ENCODE data around the gene VPS45.
"Not testable (repeated sequence)": the region's sequence is repeated elsewhere in the genome, so short reads cannot be mapped to it uniquely, and the experiment has no call there.

The VPS45 gene

GRCh38 chr1:150161747-150162581 lies 94.4 kb downstream of the VPS45 start:
- DNase-seq: no peak

DNA sequence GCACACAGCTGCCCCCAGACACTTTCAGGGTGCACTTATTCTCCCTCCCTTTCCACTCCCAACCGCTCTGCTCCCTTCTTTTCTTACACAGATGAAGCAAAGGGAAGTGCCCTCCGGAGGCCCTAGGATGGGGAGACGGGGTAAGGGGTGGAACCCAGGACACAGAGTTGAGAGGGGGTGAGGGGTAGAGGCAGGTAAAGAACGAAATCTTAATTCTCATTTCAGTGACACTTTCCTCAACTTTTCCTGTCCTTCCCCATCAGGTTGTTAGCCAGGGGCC lies 94.9 kb downstream of the VPS45 start:
- no peak for DNase-seq

DNA sequence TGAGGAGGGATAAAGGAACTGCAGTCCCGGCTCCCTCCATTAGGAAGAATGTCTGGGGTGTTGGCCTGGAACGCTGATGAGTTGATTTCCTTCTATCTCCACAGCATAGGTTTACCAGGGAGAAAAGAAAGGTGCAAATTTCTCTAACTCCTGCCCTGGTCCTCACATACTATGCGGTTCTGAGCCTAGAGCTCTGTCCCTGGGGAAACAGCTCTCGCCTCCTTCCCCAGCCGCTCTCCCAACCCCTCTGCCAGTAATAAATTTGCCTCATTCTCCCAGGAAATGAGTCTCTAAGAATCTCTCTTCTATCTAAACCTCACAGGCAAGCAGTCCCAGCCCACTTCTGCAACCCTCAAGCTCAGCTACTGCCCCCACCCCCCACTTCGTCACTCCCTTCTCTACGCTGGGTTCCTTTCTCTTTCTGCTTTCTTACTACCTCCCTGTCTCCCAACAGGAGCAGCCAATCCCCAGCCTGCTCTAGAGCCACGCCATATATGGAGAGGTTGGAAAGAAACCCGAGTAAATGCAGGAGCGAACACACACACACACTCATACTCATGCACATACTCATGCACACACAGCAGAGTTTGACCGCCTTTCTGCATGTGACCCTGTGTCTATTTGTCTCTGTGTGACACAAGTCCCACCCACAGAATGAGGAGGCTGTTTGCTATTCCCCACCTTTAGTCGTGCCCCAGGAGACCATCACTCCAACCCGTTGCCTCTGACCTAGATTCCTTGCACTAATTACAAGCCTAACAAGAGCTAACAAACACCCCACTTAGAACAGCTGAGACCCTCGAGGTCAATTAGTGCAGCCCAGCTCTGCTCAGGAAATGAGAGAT lies 95.5 kb downstream of the VPS45 start:
- no peak for DNase-seq

DNA sequence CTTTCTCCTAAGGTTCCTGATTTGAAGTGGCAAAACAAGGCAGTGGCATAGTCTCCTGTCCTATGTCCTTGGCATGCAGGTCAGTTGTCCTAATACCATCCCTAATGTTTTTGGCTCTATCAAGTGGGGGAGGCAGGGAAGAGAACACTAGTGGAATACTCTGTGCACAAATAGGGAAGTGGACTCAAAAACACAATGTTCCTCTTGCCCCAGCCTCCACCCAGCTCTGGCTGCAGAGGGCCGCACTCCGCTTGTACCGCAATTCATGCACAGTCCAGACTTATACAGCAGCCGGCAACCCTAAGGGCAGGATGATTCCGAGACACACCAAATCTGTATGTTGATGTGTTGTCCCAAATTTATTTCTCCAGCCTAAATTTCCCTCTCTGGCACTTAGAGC lies 96.6 kb downstream of the VPS45 start:
- no peak for DNase-seq

DNA sequence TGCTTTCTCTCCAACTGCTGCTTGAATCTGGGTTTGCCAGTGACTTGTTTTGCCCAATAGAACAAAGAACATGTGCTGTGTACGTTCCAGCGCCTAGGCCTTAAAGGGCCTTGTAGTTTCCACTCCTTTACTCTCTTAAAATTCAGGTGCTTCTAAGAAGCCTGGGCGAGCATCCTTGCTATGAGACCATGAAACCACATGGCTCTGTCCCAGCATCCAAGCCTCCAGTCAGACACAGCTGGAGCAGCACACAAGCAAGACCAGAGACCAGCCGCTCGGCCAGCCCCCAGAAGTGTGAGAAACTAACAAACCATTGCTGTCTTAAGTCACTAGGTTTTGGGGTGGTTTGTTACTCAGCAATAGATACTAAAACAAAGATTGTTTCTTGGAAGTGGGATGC lies 97.2 kb downstream of the VPS45 start:
- no peak for DNase-seq

DNA sequence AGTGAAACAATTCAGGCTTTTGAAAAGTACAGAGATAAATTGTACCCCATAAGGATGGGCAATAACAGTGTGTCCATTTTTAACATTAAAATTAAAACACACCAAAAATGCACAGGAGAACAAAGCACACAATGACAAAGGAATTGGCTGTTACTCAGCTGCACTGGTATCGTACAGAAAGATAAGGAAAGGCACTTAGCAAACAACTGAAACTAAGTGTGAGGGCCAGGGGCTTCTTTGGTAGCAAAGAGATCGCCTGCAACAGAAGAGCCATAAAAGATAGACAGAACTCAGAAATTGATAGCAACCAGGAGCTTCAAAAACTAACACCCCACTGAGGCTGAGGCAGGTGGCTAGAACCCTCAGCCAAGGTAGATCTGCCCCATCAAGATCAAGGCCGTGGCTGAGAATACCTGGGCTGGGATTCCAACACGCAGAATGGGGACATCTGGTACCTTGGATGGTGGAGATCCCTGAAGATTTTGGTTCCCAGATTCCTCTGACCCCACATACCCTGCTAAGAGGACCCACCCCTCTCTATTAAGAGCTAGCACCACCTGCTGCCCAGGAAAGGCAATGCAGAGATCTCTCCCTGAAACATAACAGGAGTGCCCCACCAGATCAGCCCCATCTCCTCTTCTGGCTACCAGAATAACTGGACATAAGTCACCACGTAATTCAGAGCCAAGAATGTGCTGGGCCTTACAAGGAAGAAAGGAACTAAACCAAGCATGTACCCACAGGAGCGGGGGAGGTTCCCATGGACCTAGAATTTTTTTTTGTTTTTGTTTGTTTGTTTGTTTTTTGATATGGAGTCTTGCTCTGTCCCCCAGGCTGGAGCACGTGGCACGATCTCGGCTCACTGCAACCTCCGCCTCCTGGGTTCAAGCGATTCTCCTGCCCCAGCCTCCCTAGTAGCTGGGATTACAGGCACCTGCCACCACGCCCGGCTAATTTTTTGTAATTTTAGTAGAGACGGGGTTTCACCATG lies 98.3 kb downstream of the VPS45 start:
- DNase-seq: peak; percentile 55 to 67

DNA sequence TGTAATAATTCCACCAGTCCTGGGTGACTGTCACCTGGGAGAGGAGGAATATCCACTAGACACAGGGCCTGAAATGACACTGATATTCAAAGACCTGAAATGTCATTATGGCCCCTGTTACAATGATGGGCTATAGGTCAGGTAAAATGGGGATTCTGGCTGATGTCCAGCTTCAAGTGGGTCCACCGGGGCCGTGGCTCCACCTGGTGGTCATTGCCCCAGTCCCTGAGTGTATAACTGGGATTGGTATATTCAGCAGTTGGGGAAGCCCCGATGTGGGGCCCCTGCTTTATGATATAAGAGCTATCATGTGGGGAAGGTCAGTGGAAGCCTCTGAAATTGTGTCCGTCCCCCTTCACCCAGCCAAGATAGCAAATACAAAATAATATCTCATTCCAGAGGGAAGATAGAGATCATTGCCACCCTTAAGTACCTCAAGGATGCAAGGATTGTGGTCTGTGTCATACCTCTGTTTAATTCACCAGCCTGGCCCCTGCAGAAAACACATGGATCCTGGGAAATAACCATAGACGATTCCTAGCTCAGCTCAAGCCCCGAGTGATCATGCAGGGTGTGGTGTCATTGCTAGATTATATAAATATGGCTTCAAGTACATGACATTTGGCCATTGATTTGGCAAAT lies 101.5 kb downstream of the VPS45 start:
- peak; percentile 70 to 75 for DNase-seq

- DNase-seq: no peak
Measured at GRCh38 chr1:150171801-150172200, 104.2 kb downstream of the VPS45 start.

DNA sequence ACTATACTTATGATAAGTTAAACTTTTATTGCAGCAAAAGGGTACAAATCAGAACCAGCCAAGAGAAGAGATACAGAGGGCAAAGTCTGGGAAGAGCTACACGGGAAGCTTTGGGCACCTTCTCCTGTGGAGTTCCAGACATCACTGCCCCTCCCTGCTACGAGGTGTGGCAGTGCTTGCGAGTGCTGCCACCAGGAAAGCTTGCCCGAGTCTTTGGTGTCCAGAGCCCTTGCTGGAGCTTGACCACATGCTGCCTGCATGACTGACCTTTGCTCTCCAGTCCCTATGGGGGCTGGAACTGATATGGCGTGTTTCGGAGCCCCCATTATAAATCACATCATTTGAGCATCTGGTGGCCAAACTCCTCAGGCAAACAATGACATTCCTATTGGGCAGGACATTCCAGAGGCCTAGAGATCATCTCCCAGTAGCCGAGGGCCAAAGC lies 105.6 kb downstream of the VPS45 start:
- no peak for DNase-seq

DNA sequence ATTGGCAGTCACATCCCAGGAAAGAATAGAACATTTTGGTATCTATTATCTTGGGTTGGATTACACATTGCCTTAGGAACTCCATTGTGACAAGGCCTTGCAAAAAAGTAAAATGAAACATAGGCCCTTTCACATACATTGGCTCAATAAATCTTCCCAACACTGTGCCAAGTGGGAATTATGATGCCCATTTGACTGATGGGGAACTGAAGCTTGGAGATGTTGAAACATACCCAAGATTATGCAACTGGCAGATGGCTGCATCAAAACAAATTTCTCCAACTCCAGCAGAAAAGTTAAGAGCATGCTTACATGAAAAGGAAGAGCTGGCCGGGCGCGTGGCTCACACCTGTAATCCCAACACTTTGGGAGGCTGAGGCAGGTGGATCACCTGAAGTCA lies 109.0 kb downstream of the VPS45 start:
- DNase-seq: no peak

DNA sequence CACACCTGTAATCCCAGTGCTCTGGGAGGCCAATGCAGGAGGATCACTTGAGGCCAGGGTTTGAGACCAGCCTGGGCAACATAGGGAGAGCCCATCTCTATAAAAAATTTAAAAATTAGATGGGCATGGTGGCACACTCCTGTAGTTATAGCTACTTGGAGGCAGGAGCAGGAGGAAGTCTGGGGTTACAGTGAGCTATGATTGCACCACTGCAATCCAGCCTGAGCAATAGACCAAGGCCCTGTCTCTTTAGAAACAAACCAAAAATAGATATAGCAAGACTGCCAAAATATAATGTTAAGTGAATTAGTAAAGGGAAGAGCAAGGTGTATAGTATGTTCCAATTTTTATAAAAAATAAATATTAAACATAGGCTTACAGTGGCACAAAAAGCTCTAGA lies 111.0 kb downstream of the VPS45 start:
- no peak for DNase-seq

DNA sequence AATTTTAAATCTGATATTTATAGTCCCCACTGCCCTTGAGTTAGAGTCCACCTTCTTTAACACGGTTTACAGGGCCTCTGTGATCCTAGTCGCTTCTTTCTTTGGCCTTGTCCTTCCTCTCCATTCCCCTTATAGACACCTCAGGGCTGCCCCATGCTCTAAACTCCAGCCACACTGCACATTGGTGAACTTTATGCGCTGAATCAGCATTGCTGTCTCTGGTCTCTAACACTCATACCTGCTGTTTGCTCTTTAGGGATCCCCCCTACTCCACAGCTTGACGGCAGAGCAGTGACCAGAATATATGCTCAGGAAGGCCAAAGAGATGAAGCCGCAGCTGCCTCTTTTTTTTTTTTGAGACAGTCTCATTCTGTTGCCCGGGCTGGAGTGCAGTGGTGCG lies 112.3 kb downstream of the VPS45 start:
- DNase-seq: no peak

GRCh38 chr1:150180474-150180873 lies 112.9 kb downstream of the VPS45 start:
- no peak for DNase-seq

DNA sequence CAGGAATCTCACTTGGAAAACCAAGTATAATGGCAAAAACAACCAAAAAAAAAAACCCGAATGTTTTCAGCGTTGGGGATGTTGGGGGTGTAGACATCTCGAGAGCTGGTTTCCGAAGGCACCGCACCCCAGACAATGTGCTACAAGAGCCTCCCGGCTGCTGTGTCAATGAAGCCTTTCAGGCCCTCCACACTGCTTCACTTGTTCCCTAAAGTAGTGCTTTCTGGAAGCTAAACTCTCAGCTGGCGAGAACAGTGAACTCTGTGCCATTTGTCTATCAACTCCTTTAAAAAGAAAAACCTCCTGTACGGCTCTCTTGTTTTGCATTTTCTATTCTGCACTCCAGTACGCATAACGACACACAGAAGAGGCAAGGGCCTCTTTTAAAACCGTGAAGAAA lies 114.7 kb downstream of the VPS45 start:
- no peak for DNase-seq

DNA sequence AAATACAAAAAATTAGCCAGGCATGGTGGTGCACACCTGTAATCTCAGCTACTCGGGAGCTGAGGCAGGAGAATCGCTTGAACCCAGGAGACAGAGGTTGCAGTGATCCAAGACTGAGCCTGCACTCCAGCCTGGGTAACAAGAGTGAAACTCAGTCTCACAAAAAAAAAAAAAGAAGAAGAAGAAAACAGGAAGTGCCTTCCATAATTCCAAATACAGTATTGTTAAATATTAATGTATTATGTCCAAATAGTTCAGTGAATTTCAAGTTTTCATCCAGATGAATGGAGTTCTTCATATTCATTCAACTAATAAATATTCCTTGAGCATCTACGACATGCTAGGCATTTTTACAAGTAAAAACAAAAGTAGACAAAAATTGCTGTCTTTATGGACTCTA lies 115.5 kb downstream of the VPS45 start:
- no peak for DNase-seq

GRCh38 chr1:150185481-150185880 lies 117.9 kb downstream of the VPS45 start:
- no peak for DNase-seq

DNA sequence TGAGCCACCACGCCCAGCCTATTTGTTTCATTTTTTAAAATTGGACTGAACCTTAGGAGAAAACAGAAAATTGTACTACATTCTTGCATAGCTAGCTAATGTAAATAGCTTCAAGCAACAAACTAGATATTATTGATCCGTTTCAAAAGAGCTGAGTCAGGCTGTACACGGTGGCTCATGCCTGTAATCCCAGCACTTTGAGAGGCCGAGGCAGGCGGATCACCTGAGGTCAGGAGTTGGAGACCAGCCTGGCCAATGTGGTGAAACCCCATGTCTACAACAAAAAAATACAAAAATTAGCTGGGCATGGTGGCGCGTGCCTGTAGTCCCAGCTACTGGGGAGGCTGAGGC lies 118.8 kb downstream of the VPS45 start:
- not testable (repeated sequence) for DNase-seq

- peak; percentile 57 to 66 for DNase-seq
Measured at GRCh38 chr1:150186789-150187559, 119.4 kb downstream of the VPS45 start.

GRCh38 chr1:150187560-150187931 lies 120.0 kb downstream of the VPS45 start:
- DNase-seq: no peak

- DNase-seq: no peak
Measured at GRCh38 chr1:150192012-150192411, 124.4 kb downstream of the VPS45 start.

- no peak for DNase-seq
Measured at GRCh38 chr1:150194381-150195031, 126.9 kb downstream of the VPS45 start.

All from NCI-H2081 (cell line).